ENCODE results near the gene SH3GL1. TPM values are rescaled to one million over a fixed set of nuclear protein-coding genes. Genes with fewer than 3 reads are reported as not detected.
A peak's percentile ranks its signal among the peaks of the same experiment; 100 is the strongest.

SH3GL1 gene
- total and polyA plus RNA-seq, 2 donors from 2014 or later, result 34.8 to 52.7 TPM

GRCh38 chr19:4343370-4344307 lies 56.7 kb downstream of the SH3GL1 start, which contains the start of gene MPND:
Gene MPND (plus strand): TSS chr19:4343562. CDS start chr19:4343594, 32 bp downstream.
- peak within 1 kb of the TSS; percentile 82 to 86 (median 82) for H3K9ac ChIP-seq (ENCODE audit: low read length in 3 of 3)
- H3K4me3 ChIP-seq (ENCODE audit: low read length in 3 of 3), result peak within 1 kb of the TSS; percentile 83 to 91 (median 91)
- peak within 1 kb of the TSS; percentile 97 to 99 for H3K27ac ChIP-seq (ENCODE audit: low read depth in 2 of 2, low read length in 2 of 2)
- H3K9me3 ChIP-seq (ENCODE audit: control insufficient read depth in 2 of 3, insufficient read depth in 1 of 3, low read length in 3 of 3), result no peaks in the 10 kb centered on the region
- peaks cover 0 to 14% (median 3%) of the 10 kb centered on the region in 3 donors for H3K4me1 ChIP-seq (ENCODE audit: control insufficient read depth in 2 of 3, insufficient read depth in 2 of 3, low read depth in 1 of 3, low read length in 3 of 3)
- peaks cover 0 to 4% (median 2%) of the 10 kb centered on the region in 3 donors for H3K36me3 ChIP-seq (ENCODE audit: control insufficient read depth in 2 of 3, insufficient read depth in 3 of 3, low read length in 3 of 3)
- intact Hi-C loops (cut with DNase I), result no loop called here
- FAIRE-seq, result no peak
- TF ChIP-seq CTCF (IDR thresholded peaks at IDR 0.05; ENCODE audit: borderline replicate concordance, extremely low read depth, insufficient read depth), result no peak
- no peaks in the 10 kb centered on the region for H3K27me3 ChIP-seq (ENCODE audit: control insufficient read depth, insufficient read depth, low read length)
- DNase-seq, result peak; percentile 91 to 98 (median 96)

- DNase-seq (peak; percentile 98 to 100 (median 99)), FAIRE-seq (peak; percentile 99)
- no peak for TF ChIP-seq CTCF (IDR thresholded peaks at IDR 0.05; ENCODE audit: borderline replicate concordance, extremely low read depth, insufficient read depth)
- no peaks in the 10 kb centered on the region for H3K9me3 ChIP-seq (ENCODE audit: control insufficient read depth in 2 of 3, insufficient read depth in 1 of 3, low read length in 3 of 3)
- peaks cover 0 to 4% (median 2%) of the 10 kb centered on the region in 3 donors for H3K36me3 ChIP-seq (ENCODE audit: control insufficient read depth in 2 of 3, insufficient read depth in 3 of 3, low read length in 3 of 3)
- intact Hi-C loops (cut with DNase I), result no loop called here
- H3K27ac ChIP-seq (ENCODE audit: low read depth in 2 of 2, low read length in 2 of 2), result peak overlapping the region; percentile 97 to 99
- peak overlapping the region; percentile 82 to 86 (median 82) for H3K9ac ChIP-seq (ENCODE audit: low read length in 3 of 3)
- peaks cover 0 to 16% (median 3%) of the 10 kb centered on the region in 3 donors for H3K4me1 ChIP-seq (ENCODE audit: control insufficient read depth in 2 of 3, insufficient read depth in 2 of 3, low read depth in 1 of 3, low read length in 3 of 3)
- H3K4me3 ChIP-seq (ENCODE audit: low read length in 3 of 3), result peak overlapping the region; percentile 83 to 91 (median 91)
- H3K27me3 ChIP-seq (ENCODE audit: control insufficient read depth, insufficient read depth, low read length), result no peaks in the 10 kb centered on the region
These were observed 57.6 kb downstream of the SH3GL1 start for GRCh38 chr19:4342615-4343369.

- no peak for FAIRE-seq
- peak overlapping the region; percentile 59 to 71 (median 59) for H3K4me3 ChIP-seq (ENCODE audit: low read length in 3 of 3)
- peaks cover 0 to 16% (median 3%) of the 10 kb centered on the region in 3 donors for H3K4me1 ChIP-seq (ENCODE audit: control insufficient read depth in 2 of 3, insufficient read depth in 2 of 3, low read depth in 1 of 3, low read length in 3 of 3)
- peak overlapping the region; percentile 52 to 85 (median 82) for H3K9ac ChIP-seq (ENCODE audit: low read length in 3 of 3)
- peak overlapping the region; percentile 96 to 97 for H3K27ac ChIP-seq (ENCODE audit: low read depth in 2 of 2, low read length in 2 of 2)
- peaks cover 0 to 4% (median 2%) of the 10 kb centered on the region in 3 donors for H3K36me3 ChIP-seq (ENCODE audit: control insufficient read depth in 2 of 3, insufficient read depth in 3 of 3, low read length in 3 of 3)
- no peaks in the 10 kb centered on the region for H3K9me3 ChIP-seq (ENCODE audit: control insufficient read depth in 2 of 3, insufficient read depth in 1 of 3, low read length in 3 of 3)
- no peak for TF ChIP-seq CTCF (IDR thresholded peaks at IDR 0.05; ENCODE audit: borderline replicate concordance, extremely low read depth, insufficient read depth)
- DNase-seq, result no peak
- intact Hi-C loops (cut with DNase I), result no loop called here
- no peaks in the 10 kb centered on the region for H3K27me3 ChIP-seq (ENCODE audit: control insufficient read depth, insufficient read depth, low read length)
These were observed 58.1 kb downstream of the SH3GL1 start for GRCh38 chr19:4342314-4342614.

All from kidney (tissue), 14 donors.